GM19463 (cell line): ENCODE data around the gene USP21.
"Not testable (repeated sequence)": the region's sequence is repeated elsewhere in the genome, so short reads cannot be mapped to it uniquely, and the experiment has no call there.

ENCODE experiments used
- ATAC-seq: cut with Tn5 transposase; IDR thresholded peaks from one replicate; pipeline ENCODE4 v1.9.1; 2021; ENCODE audit warnings: mild to moderate bottlenecking, moderate library complexity; ENCODE audit not compliant: unreplicated experiment

Gene USP21, protein sequence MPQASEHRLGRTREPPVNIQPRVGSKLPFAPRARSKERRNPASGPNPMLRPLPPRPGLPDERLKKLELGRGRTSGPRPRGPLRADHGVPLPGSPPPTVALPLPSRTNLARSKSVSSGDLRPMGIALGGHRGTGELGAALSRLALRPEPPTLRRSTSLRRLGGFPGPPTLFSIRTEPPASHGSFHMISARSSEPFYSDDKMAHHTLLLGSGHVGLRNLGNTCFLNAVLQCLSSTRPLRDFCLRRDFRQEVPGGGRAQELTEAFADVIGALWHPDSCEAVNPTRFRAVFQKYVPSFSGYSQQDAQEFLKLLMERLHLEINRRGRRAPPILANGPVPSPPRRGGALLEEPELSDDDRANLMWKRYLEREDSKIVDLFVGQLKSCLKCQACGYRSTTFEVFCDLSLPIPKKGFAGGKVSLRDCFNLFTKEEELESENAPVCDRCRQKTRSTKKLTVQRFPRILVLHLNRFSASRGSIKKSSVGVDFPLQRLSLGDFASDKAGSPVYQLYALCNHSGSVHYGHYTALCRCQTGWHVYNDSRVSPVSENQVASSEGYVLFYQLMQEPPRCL

DNA sequence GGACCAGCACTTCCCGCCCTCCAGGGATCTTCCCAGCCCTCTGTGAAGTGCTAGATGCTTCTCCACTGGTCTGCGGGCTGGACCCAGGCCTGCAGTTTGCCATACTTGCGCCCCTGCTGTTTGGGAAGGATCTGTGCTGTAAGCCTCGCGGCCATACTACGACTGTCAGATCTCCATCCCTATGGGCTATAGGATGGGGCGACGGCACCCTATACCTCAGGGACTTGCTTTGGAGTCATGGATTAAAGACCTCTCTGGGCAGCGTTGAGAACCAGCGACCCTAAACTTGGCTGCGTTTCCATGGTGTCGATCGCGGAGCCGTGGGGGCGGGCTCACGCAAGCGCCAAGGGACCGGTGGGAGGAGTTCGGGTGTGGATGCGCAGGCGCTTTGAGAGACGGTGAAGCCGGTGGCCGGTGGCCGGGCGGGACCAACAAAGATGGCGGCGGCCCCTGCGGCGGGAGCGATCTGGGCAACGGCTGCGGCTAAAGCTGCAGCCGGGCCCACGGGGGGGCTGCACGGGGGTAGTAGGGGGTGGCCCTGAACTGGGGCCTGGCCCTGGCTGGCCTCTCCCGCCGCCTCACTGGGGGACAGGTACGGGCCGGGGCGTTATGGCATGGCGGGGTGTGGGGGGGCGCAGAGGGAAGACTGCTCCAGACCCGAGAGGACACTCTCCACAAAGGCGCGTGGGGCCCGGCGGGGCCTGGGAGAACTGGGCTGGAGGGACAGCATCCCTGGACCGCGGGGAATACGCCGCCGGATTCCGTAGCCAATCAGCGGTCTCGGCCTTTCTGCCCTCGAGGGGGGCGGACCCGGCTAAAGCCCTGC lies at the start of gene USP21:
USP21 (plus strand) TSS at position 414 of the 826 bp plus-strand sequence. CDS start 1,141 bp downstream, outside the sequence.
- peak; percentile 91 for ATAC-seq

DNA sequence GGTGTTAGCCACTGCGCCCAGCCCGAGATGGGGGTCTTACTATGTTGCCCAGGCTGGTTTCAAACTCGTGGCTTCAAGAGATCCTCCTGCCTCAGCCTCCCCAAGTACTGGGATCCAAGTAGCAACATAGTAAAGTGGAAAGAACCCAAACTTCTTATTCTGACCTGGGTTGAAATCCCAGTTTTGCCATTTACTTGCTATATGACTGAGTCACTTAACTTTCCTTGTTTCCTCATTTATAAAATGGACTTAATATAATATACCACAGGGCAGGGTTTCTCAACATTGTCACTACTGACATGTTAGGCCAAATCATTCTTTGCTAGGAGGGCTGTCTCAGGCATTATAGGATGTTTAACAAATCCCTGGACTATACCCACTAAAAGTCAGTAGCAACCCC lies 48.2 kb upstream of the USP21 start:
- ATAC-seq: no peak

DNA sequence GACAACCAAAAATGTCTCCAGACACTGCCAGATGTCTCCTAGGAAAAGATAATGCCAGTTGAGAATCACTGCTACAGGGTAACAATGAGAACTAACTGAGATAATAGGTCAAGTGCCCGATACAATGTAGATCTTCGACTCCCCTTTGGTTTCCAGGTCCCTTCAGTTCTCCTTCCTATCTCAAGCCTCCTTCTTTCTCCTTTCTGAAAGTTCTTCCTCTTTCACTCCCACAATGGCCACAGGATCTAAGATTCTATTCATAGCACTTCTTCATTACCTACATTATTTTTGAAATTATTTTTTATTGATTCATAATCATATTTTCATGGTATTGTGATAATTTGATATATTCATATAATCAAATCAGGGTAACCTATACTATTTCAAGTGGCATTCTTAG lies 47.8 kb upstream of the USP21 start:
- ATAC-seq: no peak

DNA sequence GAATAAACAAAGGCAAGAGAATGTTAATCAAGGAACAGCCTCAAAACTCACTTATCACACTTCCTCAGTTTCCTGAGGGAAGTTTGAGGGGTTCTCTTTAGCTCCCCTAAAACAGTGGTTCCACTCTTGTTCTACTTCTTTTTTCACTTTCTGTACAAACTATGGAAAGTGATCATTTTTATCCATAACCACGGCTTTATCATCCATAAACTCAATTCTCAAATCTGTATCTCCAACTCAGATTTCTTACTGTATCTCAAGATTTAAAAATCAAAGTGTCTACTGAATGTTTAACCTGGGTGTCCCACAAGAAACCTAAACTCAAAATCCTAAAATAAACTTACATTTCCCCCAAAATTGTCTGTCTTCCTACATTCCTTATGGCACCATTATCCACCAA lies 45.4 kb upstream of the USP21 start:
- no peak for ATAC-seq

DNA sequence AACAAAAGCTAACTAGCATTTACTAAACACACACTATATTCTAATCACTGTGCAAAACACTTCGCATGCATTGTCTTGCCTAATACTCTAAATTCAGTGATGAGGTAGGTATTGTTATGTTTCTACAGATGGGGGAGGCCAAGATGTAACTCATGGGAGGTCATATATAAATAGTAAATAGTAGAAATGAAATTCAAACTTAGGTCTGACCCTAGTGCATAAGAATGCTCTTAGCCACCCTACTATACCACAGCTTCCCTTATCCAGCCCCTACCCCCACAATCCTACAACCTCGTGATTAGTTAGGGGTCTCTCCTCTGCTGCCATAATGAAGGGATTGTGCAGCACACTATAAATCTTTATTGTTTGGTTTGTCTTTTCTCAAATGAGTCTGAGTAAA lies 44.7 kb upstream of the USP21 start:
- ATAC-seq: no peak

DNA sequence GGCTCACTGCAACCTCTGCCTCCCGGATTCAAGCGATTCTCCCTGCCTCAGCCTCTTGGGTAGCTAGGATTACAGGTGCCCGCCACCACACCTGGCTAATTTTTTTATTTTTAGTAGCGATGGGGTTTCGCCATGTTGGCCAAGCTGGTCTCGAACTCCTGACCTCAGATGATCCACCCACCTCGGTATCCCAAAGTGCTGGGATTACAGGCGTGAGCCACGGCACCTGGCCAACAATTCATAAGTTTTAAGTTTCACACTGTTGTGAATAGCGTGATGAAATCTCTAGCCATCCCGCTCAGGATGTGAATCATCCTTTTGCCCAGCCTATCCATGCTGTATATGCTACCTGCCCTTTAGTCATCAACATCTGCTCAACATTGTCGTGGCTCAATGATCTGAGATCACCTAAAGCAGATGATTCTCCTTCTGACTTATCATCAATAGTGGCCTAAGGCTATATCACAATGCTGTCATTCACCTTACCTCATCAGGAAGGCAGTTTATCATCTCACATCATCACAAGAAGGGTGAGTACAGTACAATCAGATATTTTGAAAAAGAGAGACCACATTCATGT lies 44.1 kb upstream of the USP21 start:
- ATAC-seq: no peak

DNA sequence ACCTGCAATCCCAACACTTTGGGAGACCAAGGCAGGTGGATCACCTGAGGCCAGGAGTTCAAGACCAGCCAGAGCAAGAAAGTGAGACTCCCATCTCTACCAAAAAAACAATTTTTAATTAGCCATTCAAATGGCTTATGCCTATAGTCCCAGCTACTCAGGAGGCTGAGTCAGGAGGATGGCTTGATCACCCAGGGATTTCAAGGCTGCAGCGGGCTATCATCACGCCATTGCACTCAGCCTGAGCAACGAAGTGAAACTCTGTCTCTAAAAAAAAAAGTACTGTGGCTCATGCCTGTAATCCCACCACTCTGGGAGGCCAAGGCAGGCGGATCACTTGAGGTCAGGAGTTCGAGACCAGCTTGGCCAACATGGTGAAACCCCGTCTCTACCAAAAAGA lies 43.3 kb upstream of the USP21 start:
- ATAC-seq: not testable (repeated sequence)

DNA sequence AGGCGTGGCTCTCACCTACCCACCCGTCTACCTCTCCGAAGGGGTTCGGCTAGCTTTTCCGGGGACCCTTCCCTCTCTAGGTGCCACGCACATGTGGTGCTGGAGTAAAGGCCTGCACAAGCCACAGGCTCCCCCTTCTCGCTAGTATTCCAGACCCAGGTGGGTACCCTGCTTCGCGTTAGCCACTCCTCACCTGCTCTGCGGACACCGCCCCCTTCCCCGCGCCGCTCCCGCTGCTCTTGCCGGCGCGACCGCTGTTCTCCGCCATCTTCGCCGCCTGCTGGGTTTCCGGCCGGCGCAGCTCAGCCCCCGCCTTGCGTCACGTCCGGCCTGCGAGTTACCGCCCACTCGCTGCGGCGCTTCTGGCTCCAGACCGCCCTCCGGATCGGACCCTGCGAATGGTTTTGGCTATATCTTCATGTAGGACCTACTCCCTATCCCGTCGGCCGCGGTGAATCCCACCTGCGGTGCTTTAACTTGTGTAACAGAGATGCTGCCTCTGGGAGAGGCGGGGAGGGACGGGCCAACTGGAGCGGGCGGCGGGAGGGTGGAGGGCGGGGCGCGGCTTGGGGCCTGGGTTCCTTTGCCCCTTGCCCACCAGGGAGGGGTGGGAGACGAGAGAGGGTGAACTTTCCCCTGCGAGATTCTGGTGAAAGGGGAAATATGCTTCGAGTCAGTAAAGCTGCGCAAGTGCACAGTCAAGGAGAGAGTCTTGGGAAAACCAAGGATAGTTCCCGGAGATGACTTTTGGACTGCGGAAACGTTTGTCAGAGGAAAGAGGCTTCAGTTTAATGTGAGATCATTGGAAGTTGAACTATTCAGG lies 41.3 kb upstream of the USP21 start, which contains the start of the genes NIT1 and PFDN2:
NIT1 (plus strand) TSS at position 347 of the 823 bp plus-strand sequence; CDS start at position 419, 72 bp downstream.
PFDN2 (minus strand) TSS at position 279 of the 823 bp plus-strand sequence; CDS start at position 268, 11 bp downstream.
- peak; percentile 84 for ATAC-seq

DNA sequence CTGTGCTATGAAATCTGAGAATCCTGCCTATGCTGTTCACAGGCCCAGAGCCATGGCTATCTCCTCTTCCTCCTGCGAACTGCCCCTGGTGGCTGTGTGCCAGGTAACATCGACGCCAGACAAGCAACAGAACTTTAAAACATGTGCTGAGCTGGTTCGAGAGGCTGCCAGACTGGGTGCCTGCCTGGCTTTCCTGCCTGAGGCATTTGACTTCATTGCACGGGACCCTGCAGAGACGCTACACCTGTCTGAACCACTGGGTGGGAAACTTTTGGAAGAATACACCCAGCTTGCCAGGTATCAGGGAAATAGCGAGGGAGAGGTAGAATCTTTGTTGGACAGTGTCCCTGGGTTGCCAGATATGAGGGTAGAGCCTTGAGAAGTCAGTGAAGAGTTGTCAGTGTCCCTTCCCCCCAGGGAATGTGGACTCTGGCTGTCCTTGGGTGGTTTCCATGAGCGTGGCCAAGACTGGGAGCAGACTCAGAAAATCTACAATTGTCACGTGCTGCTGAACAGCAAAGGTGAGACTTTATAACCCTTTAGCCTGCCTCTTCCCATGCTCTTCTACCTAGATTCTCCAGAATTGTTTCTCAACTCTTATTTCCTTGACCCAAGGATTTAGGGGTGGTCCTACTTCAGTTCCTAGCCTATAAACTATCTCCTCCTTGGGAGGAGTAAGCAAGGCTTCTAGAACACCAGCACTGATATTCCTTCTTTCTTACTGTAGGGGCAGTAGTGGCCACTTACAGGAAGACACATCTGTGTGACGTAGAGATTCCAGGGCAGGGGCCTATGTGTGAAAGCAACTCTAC lies 40.0 kb upstream of the USP21 start:
- peak; percentile 52 for ATAC-seq

DNA sequence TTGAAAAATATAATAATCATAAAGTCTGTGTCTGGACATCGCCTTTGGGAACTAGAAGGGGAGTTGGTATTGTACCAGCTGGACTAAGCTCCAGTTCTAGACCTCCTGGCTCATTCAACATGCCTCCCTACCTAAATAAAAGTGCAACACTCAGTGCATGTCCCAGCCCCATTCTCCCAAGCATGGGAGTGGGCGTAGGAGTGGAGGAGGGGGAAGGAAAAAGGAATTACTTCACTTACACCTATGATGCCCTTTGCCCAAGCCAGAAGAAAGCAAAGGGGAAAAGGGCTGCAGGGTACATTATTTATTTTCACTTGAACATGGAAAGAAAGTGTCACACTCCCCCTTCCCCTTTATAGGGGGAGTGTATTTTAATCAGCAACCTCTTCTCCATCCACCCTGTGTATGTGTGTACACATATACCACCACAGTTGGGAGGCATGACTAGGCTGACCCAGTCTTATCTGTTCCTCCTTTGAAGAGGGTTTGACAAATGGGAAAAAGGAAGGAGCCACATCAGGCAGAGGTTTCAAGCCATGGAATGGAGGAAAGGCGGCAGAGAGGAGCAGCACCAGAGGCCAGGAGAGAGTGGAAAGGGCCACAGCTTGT lies 38.2 kb upstream of the USP21 start:
- ATAC-seq: no peak

DNA sequence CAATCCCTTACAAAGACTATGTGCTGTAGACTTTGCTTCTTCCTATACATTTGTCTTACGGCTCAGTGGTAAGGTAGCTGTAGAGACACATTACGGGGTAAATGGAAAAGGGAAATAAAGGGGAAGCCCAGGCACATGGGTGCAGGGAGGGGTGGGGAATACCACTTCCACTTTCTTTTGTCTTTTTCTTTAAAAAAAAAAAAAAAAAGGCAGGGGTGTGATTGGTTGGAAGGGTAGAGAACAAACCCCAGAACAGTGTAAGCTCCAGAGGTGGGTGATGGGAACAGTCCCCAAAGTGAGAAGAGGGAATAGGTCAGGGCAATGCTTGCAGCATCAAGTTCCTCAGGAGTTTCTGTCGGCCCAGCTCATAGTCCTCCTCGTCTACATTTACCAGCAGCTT lies 37.5 kb upstream of the USP21 start:
- ATAC-seq: no peak

DNA sequence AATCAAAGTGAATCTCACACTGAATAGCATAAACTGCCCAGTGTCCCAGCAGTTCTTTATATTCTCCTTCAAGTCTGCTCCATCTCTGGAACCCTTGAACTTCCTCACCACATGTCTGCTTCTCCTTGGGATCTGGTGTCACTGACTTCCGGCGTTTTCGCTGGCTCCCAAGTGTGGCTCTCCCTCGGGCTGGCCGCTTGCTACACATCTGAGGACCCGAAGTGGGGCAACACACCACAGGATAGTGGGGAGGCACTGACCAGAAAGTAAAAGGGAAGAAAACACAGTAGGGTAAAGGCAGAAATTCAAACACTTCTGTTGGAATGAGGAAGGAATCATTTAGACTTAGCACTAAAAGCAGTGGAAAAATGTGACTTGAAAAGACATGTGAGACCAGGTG lies 36.3 kb upstream of the USP21 start:
- no peak for ATAC-seq

DNA sequence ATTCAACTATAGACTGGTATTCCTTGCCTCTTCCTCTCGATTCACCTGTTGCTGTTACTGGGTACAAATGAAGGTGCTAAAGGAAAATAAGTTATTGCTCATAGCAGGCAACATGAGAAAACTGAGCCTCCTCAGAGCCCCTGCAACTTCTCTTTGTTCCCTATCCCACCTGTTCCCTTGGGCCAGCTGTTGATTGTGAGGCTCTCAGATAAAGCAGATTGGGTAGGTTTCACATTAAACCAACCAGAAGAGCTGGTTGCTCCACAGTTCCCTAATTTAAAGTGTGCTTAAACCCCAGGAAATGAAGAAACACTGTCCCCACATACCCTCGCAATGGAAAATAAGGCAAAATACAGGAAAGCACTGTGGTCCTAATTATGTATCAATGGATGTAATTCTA lies 31.7 kb upstream of the USP21 start:
- ATAC-seq: no peak

DNA sequence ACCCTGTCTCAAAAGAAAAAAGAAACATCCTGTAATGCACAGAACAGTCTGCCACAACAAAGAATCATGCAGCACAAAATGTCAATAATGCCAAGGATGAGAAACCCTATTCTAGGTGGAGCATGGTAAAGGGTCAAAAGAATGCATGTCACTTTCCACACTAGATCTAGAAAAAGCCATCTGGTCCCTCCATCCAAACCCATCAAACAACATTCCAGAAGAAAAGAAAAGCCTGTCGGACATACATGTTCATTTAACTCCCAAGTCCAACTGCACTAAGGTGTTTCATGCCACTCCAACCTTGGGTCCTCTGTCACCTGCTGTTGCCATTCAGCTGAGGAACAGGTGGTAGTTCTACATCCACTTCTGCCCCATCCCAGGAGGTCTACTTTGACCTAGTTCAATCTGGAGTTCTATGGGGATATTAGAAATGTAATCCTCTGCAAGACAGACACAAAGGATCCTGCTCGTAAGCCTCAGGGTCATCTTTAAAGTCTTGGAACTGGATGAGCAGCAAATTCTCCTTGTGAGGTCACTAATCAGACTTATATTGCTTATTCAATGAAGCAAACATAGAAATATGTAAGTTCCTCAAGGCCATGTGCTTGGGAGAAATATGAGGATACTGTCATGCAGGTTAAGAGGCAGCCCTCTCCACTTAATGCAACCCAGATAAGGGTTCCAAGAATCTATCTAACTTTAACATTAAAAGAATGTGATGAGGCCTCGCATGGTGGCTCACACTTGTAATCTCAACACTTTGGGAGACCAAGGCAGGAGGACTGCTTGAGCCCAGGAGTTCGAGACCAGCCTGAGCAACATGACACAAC lies 30.5 kb upstream of the USP21 start:
- no peak for ATAC-seq

DNA sequence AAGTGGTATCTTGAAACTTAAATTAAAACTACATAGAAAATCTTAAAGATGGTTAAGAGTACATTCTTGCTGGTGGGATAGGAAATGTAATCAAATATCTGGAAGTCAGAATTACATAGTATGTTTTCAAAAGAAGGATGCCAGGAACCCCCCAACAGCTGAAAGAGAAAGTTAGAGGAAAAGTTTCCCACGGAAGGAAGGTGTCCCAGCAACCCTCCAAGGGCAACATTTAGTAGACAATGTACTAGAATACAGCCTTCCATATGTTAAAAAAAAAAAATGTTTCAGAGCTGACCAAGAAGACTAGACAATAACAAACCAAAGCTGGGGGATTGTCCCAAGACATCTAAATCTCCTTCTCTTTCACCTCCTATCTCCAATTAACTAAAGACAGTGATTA lies 29.0 kb upstream of the USP21 start:
- no peak for ATAC-seq

DNA sequence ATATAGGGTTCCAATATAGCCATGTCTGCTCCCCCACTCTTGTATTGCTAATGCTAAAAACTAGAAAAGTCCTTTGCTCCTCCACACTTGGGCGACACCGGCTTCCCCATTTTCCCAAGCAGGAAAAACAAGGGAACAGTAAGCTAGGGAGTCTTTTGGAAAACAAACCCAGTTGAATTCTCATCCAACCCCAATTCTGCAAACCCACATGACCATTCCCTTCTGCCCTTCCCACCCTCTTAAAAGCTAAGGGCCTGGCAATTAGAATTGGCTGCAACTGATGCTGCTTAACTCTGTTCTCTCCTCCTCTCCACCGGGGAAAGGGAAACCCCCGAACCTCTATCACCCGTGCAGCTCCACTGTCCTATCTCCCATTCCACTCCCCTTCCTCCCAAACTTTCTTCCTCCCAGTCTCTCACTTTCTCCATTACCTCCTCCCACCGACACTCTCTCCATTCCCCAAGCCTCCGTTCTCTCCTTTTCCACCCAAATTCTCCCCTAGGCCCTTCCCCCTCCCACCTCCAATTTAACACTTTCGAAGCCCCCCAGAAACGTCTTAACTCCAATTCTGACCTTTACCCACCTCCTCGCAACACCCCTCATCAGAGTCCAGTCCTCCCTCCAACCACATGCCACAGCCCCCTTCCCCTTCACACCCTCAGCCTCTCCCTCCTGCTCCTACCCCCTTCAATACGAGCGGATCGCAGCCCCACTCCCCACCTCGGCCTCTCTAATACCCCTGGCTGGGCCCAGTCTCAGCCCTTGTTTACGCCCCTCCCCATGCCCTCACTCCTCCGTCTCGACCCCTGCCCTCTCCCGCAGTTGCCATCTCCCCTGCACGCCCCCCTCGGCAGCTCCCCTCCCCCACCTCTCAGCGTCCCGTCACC lies 27.5 kb upstream of the USP21 start:
- no peak for ATAC-seq
